GM19035 (cell line): ENCODE results near the gene ZNF550.

Experiments used
- ATAC-seq: cut with Tn5 transposase; IDR thresholded peaks from one replicate; pipeline ENCODE4 v1.9.1; 2021; ENCODE audit not compliant: unreplicated experiment

ZNF550 gene

DNA sequence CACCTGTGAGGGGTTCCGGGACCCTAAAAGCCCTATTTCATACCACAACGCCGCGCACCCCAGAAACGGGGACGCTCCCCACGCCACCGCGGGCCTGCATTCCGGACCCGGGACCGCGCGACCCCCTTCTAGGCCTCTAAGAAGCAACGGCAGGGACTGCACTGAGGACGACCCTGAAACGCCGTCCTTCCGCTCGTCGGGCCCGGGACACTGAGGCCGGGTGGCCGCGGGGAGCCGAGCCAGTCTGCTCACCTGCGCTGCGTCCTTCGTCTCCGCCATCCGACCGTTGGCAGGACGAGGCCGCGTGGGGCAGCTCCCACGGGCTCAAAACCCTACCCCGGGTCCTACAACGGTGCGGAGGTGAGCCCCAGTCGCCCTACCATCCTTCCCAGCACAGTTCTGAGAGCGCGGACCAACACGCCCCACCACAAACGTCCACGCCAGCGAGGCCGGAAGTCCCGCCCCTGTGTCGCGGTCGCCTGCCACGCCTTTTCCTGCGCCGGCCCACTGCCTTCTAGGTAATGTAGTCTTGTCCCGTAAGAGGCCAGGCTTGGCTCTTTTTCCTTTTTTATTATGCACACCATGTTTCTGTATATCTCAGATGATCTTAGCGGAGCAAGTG is at the start of gene ZNF550:
Gene ZNF550 (minus strand): TSS at position 460 of the 622 bp plus-strand sequence. CDS start 181 bp downstream, at position 279.
- ATAC-seq, result peak; percentile 94

DNA sequence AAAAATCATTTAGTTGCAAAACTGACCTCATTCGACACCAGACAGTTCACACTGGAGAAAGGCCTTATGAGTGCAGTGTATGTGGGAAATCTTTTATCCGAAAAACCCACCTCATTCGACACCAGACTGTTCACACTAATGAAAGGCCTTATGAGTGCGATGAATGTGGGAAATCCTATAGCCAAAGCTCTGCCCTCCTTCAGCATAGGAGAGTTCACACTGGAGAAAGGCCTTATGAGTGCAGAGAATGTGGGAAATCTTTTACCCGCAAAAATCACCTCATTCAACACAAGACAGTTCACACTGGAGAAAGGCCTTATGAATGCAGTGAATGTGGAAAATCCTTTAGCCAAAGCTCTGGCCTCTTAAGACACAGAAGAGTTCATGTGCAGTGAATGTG is 47.3 kb upstream of the ZNF550 start:
- no peak for ATAC-seq

DNA sequence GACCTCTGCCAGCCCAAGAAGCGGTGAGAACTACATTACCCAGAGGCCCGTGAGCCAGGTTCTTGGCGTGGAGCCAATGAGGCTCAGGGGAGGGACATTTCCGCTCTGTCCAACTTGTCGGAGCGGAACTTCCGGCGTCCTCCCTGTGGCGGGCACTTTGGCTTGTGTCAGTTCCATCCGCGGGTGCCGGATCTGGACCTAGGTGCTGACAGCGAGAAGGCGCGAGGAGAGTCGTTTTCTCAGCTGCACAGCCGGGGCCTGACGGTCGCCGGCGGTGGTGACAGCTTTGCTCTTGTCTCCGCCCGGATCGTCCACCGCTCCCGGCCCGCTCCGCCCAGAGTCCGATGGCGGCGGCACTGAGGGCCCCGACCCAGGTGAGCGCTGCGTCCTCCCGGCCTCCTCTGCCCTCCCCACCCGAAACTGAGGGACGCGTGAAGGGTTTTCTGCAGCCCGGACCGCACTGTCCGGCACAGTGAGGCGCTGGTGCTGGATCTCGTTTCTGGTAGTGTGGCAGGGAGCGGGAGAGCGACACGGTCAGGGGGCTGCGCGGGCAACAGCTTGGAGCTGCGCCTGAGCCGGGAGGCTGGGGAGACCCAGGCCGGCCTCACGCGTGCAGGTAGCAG is 40.2 kb upstream of the ZNF550 start, which contains the start of gene ZNF530:
Gene ZNF530 (plus strand): TSS at position 125 of the 623 bp plus-strand sequence. CDS start 4,461 bp downstream, outside the sequence.
- peak; percentile 95 for ATAC-seq

DNA sequence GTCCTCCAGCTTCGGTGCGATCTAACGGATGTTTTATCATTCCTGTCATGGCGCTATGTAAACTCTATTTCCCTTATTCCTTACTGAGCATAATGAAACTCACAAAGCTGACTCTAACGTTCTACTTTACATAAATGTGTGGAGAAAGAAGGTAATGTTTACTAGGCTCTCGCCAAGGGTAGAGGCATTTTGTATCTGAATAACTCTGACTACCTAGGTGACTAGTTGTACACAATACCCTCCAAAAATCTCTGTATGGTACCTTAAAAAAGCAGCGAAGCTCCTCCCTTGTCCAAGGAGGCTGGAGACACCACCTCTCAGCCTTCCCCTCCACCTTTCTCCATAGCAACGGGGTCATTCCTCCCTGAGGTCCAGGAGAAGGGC is 39.7 kb upstream of the ZNF550 start:
- ATAC-seq, result peak; percentile 14

DNA sequence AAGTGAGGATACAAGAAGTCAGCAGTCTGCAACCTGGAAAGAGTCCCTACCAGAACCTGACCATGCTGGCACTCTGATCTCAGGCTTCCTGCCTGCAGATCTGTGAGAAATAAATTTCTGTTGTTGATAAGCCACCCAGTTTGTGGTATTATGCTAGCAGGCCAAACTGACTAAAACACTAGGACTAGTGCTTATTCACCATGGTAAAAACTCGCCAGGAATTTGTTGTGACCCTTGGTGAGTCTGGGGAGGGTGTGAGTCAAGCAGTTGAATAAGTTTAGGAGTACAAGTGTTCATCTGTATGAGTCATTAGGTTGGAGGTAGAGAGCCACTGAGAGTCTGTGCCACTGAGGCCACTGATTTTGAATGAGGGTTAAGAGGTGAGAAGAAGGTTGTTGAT is 27.9 kb upstream of the ZNF550 start:
- ATAC-seq, result no peak

DNA sequence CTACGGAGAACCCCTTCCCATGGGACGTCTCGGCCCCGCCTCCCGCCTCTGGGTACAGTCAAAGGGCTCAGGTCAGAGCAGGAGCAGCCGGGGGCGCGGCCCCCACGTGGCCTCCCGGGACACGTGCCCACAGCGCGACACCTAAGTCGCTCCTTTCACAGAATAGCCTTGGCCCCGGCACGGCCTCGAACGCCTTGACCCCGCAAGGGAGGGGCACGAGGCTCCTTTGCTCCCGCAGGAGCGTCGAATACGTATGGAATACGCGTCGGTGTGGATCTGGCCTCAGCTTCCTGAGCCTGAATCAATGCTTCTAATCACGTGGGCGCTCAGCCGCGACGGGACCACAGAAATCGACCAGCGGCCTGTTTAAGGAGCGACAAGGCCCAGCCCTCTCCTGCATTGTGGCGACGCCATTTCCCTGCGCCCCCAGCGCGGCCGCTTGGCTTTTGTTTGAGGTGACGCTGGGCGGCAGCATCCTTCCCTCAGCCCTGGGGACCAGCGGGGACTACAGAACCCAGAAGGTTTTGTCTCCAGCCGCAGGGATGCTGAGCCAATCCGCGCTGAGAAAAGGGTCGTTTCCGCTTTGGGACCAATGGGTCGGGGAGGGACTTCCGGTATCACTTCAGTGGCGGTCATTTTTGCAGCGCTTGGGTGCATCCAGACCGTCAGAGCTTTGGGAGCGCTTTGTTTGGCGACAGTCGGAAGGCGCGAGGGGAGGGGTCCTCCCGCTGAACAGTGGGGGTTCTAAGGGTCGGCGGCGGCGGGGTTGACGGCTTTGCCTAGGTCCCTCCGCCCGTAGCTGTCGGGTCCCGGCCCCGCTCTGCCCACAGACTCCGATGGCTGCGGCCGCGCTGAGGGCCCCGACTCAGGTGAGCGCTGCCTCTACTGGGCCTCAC is 24.1 kb upstream of the ZNF550 start, which contains the start of gene ZIK1:
Gene ZIK1 (plus strand): TSS at position 625 of the 896 bp plus-strand sequence. CDS start 212 bp downstream, at position 837.
- ATAC-seq, result no peak

DNA sequence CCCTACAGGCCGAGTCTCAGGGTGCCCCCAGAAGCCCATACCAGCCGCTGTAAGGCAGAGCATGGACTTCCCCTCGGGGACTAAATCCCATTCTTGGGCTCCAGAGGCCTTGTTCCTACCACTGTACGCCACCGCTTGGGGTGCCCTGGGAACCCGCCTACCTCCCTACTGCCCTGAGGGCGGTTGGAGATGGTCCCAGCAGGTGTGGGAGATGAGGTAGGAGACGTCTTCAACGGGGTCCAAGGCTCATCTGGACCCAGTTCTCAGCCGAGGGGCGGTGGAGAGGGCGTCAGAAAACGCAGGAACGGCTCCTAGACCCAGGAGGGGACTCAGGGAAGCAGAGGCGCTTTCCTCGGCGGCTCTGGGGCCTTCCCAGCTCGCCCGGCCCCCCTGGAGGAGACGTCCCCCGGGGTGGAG is 23.4 kb upstream of the ZNF550 start:
- ATAC-seq, result no peak

DNA sequence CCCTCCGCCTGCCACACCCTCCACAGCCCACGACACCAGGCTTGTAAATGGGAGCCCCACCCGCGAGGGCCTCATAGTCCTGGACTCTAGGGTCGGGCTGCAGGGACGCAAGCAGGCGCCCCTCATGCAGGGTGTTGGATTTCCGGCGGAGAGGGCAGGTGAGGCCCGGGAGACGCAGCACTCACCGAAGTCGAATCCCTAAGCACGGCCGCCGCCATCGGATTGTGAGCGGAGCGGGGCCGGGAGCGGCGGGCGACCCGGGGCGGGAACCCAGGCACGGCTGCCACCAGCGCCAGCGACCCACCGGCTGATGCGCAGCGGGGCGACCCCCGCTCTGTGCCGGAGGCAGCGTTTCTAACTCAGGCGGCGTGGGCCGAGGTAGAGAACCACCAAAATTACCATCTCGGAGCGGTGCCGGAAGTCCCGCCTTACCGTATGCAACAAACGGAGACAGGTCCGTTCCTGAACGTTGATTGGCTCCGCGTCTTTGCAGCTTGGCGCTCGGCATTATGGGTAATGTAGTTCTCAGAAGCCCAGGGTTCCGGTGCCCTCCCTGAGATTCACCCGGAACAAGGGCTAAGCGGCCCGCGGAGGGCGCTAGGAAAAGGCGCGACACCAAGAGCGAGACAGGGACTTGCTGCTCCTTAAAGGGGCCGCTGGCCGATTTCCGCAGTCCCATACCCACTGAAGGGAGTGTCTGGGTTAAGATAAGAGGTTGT is 19.0 kb upstream of the ZNF550 start, which contains the start of gene ZNF416:
Gene ZNF416 (minus strand): TSS at position 425 of the 719 bp plus-strand sequence. CDS start 207 bp downstream, at position 218.
- peak; percentile 93 for ATAC-seq

DNA sequence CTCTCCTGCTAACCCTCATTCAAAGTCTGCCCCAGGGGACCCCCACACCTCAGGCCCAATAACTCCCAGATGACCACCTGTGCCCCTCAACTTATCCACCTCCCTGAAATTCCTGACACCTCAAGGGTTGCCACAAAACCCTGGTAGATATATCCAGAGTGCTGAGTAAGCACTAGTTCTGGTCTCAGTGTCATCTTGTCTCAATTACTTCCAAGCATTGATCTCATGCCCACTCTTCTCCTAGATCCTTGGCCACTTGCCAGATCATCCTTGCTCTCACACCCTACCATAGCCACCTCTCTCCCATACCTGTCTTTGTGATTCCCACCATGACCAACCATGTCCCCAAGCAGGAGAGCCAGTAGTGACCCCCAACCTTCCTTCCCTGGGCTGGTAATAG is 17.0 kb upstream of the ZNF550 start:
- no peak for ATAC-seq

DNA sequence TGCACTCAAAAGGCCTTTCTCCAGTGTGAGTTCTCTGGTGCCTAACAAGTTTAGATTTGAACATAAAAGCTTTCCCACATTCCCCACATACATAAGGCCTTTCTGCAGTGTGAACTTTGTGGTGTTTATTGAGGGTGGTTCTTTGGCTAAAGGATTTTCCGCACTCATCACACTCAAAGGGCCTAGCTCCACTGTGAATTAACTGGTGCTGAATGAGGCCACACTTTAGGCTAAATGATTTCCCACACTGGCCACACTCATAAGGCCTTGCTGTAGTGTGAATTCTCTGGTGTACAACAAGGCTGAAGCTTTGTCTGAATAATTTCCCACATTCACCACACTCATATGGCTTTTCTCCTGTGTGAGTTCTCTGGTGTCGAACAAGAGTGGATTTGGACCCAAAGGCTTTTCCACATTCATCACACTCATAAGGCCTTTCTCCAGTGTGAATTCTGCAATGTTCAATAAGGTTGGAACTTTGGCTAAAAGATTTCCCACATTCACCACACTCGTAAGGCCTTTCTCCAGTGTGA is 12.8 kb upstream of the ZNF550 start:
- ATAC-seq, result no peak

DNA sequence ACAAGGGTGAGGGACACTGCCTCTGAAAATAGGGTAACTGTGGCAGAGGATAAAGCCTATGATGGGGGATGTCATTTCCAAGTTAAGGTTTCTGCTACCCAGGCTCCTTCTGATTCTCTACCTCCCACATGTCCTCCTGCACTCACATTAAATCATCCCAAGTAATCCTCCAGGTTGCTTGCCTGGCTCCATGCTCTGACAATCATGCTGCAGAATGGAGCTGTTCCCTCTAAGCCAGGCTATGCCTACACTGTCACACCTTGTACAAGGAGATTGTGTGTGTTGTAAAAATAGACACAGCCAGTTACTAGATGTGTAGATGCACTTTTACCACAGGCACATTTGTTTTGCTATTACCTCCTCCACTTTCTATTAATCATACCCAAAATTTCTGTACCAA is 11.0 kb upstream of the ZNF550 start:
- no peak for ATAC-seq

DNA sequence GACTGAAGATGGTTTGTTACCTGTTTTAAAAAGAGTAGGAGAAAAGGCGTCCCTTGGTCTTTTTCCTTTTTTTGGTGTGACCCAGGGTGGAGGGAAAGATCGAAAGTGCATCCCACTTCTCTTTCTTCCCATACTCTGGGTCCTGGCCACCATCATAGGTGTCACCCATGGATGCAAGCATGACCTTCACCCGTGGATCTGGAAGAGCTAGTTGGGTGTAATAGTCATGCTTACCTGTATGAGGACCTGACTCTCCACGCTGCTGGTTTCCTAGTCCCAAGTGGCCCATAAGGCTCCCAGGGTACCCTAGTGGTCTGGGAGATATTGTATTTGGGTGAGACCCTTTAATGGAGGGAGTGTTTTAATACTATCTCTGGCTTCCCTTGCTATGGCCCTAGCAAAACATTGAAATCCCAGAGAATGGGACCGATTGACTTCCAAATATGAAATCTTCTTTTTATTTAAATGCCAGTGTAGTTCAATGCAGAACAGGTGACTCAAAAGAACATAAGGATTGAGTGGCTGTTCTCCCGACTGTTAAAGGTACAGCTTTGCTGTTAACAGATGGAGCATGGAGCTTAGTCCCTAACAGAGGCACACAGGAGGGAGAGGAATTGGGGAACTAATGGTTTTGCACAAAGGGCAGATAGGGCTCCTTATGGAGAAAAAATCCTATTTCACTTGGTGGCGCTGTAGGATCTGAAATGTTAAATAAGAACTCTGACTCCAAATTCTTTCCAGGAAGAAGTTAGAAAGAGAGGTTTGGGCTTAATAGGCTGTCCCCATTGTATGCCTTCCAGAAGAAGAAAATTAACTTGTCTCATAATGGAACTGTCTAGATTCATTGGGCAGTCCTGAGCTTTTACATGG is 7.0 kb upstream of the ZNF550 start:
- ATAC-seq, result no peak

DNA sequence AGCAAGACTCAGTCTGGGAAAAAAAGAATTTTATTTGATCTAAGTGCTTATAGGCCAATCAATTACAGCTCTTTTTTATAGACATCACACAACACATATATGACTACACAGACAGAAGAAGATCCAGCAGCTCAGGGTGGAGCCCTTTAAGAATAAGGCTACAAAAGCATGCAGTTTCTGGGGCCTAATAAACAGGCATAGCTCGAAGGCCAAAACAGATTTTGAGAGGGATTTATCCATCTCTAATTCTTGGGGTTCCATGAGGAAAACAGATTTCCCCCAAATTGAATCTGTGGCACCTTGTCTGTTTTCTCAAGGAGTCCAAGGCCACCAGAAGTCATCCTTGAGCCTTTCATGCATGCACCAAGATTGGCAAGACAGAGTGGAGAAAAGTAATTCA is 3.9 kb upstream of the ZNF550 start:
- ATAC-seq, result no peak

DNA sequence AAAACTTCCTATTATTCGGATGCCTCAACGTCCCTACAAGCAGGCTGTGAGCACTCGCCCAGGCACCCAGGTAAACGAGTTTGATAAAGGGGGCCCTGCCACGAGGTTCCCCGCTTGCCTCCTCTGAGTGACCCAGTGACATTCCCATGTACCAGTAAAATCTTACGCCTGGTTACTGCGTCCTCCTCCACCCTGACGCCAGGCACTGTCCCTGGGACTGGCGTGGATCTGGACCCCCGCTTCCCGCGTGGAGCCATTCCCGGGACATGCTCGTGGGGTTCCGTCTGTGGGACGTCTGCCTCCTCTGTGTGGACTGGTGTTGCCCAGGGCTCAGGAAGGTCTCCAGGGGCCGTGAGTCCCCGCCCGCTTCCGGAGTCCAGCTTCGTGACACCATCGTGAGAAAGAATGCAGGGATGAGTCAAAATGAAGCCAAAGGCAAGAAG is 407 bp upstream of the ZNF550 start:
- peak; percentile 14 for ATAC-seq

DNA sequence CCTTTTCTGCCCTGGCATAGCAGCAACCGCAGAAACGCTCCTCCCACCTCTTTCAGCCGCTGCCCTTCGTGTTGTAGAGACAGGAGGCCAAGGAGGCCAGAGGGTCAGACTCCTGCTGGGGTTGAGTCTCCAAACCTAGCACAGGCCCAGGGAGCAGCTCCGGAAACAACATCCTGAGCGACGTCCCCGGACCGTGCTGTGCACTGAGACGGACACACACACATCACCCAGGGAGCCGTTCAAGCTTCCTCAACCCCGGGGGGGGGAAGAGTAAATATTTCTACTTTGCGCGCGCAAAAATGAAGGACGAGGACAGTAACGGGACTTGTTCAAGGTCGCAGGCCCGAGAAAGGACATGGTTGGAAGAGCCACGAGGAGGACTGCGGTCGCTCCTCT is 657 bp downstream of the ZNF550 start:
- peak; percentile 8 for ATAC-seq

DNA sequence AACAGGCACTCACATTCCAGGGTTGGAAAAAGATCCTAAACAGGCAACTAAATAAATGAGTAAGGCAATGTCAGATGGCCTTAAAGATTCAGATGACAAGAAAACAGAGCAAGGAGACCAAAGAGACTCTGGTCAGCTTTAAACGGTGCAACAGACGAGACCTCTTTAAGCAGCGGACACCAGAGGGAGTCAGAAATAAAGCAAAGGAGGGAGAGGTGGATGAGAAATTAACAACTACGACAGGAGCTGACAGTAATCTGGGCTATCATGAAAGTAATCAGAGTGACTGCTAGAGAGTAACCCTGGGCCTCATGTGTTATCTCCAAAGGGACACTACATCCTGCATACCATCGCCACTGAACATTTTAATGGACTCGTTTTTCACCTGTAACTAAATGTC is 1.1 kb downstream of the ZNF550 start:
- no peak for ATAC-seq

DNA sequence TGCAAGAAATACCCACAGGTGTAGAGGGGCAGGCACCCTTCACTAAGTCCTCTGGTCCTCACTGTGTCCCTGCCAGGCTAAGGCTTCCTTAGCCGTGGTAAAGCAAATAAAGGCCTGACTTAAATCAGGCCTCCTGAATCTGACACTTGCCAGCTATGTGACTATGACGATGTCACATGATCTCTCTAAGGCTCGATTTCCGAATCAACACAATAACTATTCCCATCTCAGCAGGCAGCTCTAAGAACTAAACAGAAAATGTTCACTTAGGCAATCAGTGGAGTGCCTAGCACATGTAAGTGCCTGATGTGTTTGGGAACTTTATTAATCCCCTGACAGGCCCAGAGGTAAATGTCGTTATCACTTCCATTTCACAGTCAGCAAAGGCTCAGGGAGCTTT is 2.0 kb downstream of the ZNF550 start:
- ATAC-seq, result no peak

DNA sequence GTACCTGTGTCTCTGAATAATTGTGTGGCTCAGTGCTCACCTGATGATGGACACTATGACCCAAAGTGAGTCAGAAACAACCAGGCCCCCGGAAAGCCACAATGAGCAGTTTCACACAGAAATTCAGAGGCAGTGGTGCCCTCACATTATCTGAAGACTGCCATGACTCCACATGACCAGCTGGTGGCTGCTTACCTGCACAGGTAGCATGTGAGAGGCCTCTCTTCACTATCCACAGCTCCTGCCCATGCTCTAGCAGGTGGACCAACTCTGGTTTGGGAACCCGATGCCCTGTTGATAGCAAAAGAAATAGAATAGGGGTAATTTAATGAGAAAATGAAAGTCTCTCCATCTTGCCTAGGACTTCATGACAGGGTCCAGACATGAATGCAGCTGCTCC is 7.2 kb downstream of the ZNF550 start:
- ATAC-seq, result no peak

DNA sequence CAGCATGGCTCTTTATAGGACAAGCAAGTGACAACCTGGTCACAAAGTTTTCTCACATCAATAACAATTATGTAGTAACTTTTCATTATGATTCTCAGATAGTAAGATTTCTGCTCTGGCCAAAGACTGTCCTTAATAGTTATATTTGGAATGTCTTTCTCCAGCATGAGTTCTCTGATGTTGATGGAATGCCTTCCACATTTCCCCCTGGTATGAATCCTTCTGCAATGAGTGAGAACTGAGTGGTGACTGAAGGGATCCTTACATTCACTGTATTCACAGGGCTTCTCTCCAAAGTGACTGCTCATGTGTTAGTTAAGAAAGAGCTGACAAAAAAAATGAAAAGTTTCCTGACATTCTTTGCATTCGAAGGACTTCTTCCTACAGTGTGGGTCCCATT is 13.2 kb downstream of the ZNF550 start:
- no peak for ATAC-seq
